NK-92 treated with Interleukin-12 subunit alpha and Interleukin-12 subunit beta, amount 100 ng/mL, for 24 hours (cell line): ENCODE results near the gene YPEL1.

Source experiments
- DNase-seq: peaks from one replicate; lab custom pipeline; 2025; lab: John Stamatoyannopoulos, UW

Gene YPEL1

DNA sequence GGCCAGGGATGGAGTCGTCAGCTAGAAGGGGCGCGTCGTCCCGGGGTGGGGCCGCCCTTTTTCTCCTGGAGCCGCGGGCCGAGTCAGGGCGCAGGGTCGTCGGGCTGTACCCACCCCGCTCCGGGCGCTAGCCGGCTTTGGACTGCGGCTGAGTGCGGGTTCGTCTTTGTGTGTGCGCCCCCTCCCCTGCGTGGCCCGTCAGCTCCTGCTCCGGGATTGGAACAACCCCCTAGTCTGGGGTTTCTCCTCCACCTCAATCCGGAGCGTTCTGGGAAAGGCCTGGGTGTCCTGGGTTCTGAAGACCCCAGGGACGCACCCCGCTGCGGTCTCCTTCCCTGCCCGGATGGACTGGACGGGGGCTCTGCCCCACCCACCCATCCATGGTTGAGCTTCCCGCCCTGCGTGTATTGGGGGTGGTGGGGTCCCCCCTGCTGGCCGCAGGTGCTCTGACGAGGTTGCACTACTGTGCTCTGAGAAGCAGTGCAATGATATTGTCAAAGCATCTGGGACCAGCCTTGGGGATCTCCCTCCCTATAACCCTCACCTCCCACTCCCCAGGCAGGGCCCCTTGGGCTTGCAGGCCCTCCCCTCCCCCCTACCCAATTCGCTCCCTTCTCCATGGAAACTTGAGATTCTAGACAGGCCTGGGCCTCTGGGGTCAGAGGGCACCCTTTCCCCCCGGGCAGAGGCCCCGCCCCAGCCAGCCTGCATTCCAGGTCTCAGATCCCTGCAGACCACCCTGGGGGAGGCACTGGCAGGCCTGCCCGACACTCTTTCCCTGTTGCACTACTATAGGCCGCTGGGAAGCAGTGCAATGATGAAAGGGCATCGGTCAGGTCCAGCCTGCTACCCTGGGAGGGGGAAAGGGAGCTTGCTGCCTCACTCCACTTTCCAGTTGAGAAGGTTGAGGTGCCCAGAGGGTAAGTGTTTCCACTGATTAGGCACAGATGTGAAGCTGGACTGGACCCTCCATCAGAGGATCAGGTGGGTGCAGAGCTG, 82.7 kb downstream of the YPEL1 start:
- DNase-seq: no peak

DNA sequence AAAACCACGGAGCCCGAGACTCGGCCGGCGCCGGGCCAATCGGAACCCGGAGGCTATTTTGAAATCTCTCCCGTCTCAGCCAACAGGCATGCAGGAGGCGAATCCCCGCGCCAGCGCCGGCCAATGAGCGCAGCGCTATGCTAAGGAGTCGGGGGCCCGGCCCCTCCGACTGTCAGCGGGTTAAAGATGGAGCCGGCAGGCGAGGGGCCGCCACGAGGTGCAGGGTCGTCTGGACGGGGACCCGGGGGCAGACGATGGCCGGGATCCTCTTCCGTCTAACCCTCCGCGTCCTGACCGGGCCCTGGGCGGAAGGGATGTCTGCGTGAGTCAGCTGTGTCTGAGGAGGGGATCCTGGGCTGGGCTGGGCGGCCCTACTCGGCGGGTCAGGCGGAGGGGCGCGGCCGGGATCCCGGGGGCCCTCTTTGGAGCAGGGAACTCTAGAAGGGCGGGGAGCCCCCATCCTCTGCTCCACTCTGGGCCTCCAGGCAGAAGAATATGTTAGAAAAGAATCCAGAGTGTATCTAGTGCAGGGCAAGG, 83.5 kb downstream of the YPEL1 start:
- peak; percentile 78 for DNase-seq

DNA sequence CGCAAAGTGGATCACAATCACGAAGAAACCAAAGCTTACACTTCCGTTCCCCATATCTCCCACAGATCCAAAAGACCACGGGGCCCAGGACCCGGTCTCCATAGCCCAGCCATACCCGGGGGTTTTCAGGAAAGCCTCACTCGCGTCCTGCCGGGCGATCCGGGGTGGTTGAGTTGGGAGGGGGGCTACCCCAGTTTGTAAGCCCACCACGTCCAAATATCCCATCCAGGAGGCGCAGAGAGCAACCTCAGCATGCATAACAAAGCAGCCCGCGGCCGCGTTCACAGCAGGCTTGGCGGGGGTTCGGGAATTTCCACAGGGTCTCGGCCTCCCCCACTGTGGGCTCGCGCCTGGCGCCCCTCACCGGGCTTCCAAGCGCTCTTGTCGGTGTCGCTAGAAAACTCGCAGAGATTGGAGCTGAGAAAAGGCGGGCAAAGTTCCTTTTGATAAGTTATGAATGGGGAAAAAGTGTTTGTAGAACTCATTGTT, 84.0 kb downstream of the YPEL1 start:
- DNase-seq: no peak

DNA sequence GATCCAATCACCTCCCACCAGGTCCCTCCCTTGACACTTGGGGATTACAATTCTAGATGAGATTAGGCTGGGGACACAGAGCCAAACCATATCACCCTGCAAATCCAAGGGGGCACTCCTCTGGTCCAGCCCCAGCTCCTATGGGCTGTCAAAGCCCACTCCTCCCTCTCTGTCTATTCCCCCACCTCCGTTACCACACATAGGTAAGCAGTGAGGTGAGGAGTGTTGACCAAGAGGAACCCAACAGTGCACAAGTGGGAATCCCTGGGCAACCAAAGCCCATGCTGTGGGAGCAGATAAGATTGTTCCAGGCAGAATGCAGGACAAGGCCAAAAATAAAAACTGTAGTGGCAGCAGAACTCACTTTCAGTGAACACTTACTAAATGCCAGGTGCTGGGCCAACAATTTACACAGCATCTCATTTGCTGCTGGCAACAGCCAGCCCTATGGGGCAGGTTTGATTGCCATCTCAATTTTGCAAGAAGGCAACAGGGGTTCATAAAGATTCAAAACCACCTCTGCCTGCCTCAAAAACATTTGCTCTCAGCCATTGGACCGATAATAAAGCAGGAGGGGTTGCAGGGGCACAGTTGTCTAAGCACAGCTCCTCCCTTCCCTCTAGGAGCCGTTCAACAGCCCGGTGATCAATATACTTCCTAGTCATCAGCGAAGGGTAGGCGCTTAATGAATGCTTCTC, 84.6 kb downstream of the YPEL1 start:
- DNase-seq: no peak

DNA sequence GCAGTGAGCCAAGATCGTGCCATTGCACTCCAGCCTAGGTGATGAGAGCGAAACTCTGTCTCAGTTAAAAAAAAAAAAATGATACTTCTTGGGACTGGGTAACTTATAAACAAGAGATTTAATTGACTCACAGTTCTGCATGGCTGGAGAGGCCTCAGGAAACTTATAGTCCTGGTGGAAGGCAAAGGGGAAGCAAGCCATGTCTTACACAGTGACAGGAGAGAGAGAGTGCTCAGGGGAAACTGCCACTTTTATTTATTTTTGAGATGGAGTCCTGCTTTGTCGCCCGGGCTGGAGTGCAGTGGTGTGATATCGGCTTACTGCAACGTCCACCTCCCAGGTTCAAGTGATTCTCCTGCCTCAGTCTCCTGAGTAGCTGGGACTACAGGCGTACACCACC, 85.3 kb downstream of the YPEL1 start:
- no peak for DNase-seq
